ENCODE results near the gene PRRG4. TPM values are rescaled to one million over a fixed set of nuclear protein-coding genes. Genes with fewer than 3 reads are reported as not detected.
A peak's percentile ranks its signal among the peaks of the same experiment; 100 is the strongest.

Gene PRRG4
- total RNA-seq, 6 donors from 2014 or later: 5.2 to 33.6 (median 9.6) TPM

- WGBS, 2 donors: 58 to 60% methylated on average over 3 of the region's 3 CpGs
These were observed 13.8 kb downstream of the PRRG4 start for GRCh38 chr11:32843544-32843943.

GRCh38 chr11:32847511-32847910, 17.8 kb downstream of the PRRG4 start:
- Histone ChIP-seq H3K4me1 (peaks cover 0 to 3% (median 0%) of the 10 kb centered on the region in 4 donors), H3K27ac (no peak overlapping the region), H3K4me3 (no peak overlapping the region), H3K27me3 (no peaks in the 10 kb centered on the region), H3K9me3 (no peaks in the 10 kb centered on the region), H3K36me3 (peaks cover 0 to 6% (median 0%) of the 10 kb centered on the region in 4 donors)
- 79 to 87% methylated on average over 2 of the region's 2 CpGs for WGBS, 2 donors
- ATAC-seq (ENCODE audit: low FRiP score in 2 of 2) (peak in 1 of 2 donors; percentile 50), DNase-seq (no peak)
- TF ChIP-seq POLR2A (IDR thresholded peaks at IDR 0.05) (no peak), POLR2AphosphoS5 (IDR thresholded peaks at IDR 0.05) (no peak), CTCF (IDR thresholded peaks at IDR 0.05) (no peak), EP300 (IDR thresholded peaks at IDR 0.05) (no peak)

More at GRCh38 chr11:32843544-32843943, 13.8 kb downstream of the PRRG4 start:
- Histone ChIP-seq H3K4me3 (no peak overlapping the region), H3K9me3 (no peaks in the 10 kb centered on the region), H3K27ac (no peak overlapping the region), H3K36me3 (peaks cover 0 to 13% (median 0%) of the 10 kb centered on the region in 4 donors), H3K27me3 (no peaks in the 10 kb centered on the region), H3K4me1 (no peaks in the 10 kb centered on the region)
- DNase-seq (no peak), ATAC-seq (ENCODE audit: low FRiP score in 2 of 2) (no peak)
- TF ChIP-seq POLR2AphosphoS5 (IDR thresholded peaks at IDR 0.05) (no peak), POLR2A (IDR thresholded peaks at IDR 0.05) (no peak), CTCF (IDR thresholded peaks at IDR 0.05) (no peak)

GRCh38 chr11:32849761-32850160, 20.0 kb downstream of the PRRG4 start:
- TF ChIP-seq POLR2AphosphoS5 (IDR thresholded peaks at IDR 0.05): no peak
- TF ChIP-seq POLR2A (IDR thresholded peaks at IDR 0.05): no peak
- no peak for TF ChIP-seq EP300 (IDR thresholded peaks at IDR 0.05)
- no peak for TF ChIP-seq CTCF (IDR thresholded peaks at IDR 0.05)
- H3K27me3 ChIP-seq: no peaks in the 10 kb centered on the region
- H3K9me3 ChIP-seq: no peaks in the 10 kb centered on the region
- DNase-seq (no peak), ATAC-seq (ENCODE audit: low FRiP score in 2 of 2) (no peak)
- H3K4me1 ChIP-seq: peaks cover 0 to 3% (median 0%) of the 10 kb centered on the region in 4 donors
- no peak overlapping the region for H3K4me3 ChIP-seq
- WGBS, 2 donors: 72 to 76% methylated on average over 1 of the region's 1 CpG
- no peak overlapping the region for H3K27ac ChIP-seq
- H3K36me3 ChIP-seq: peaks cover 0 to 13% (median 2%) of the 10 kb centered on the region in 4 donors

DNA sequence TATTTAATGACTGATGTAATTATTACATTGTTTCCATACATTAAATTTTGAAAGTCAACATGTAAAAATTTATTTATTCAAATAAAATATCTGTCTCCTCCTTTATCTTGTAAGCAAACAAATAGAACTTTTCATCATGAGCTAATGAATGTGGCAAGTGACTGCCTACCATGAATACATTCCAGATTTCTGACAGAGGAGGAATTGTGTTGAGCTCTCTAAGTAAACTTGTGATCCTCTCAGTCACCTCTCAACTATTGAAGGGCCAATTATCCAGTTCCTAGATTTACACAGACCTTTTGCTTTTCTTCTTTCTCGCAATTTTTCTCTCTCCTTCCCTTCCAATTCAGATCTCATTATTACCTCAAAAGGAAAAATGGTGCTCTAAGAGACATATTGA, 21.5 kb downstream of the PRRG4 start:
- peaks cover 0 to 3% (median 0%) of the 10 kb centered on the region in 4 donors for H3K4me1 ChIP-seq
- no peak for TF ChIP-seq EP300 (IDR thresholded peaks at IDR 0.05)
- TF ChIP-seq POLR2A (IDR thresholded peaks at IDR 0.05): no peak
- WGBS, 2 donors: 87 to 93% methylated on average over 1 of the region's 1 CpG
- no peak overlapping the region for H3K4me3 ChIP-seq
- no peaks in the 10 kb centered on the region for H3K27me3 ChIP-seq
- no peak overlapping the region for H3K27ac ChIP-seq
- ATAC-seq (ENCODE audit: low FRiP score in 2 of 2) (no peak), DNase-seq (no peak)
- peaks cover 0 to 18% (median 2%) of the 10 kb centered on the region in 4 donors for H3K36me3 ChIP-seq
- no peaks in the 10 kb centered on the region for H3K9me3 ChIP-seq

- Histone ChIP-seq H3K9me3 (no peaks in the 10 kb centered on the region), H3K36me3 (peaks cover 0 to 18% (median 2%) of the 10 kb centered on the region in 4 donors), H3K27ac (peak overlapping the region in 2 of 4 donors; percentile 42 to 44), H3K27me3 (no peaks in the 10 kb centered on the region), H3K4me3 (no peak overlapping the region), H3K4me1 (peaks cover 0 to 3% (median 0%) of the 10 kb centered on the region in 4 donors)
- no peak for TF ChIP-seq POLR2AphosphoS5 (IDR thresholded peaks at IDR 0.05)
- peak in 1 of 4 donors; percentile 53 for TF ChIP-seq EP300 (IDR thresholded peaks at IDR 0.05)
- TF ChIP-seq CTCF (IDR thresholded peaks at IDR 0.05): no peak
- WGBS, 2 donors: 36 to 58% methylated on average over 4 of the region's 4 CpGs
- DNase-seq: peak in 1 of 2 donors; percentile 75
- ATAC-seq (ENCODE audit: low FRiP score in 2 of 2): peak; percentile 68 to 89
These were observed 22.5 kb downstream of the PRRG4 start for GRCh38 chr11:32852207-32852606.
